Measurements from ENCODE around the gene ADK. TPM values are rescaled to one million over a fixed set of nuclear protein-coding genes. Genes with fewer than 3 reads are reported as not detected.
A peak's percentile ranks its signal among the peaks of the same experiment; 100 is the strongest.

ADK gene
- total RNA-seq, 1 donor from 2014 or later = 39.4 TPM

- no peak for DNase-seq (ENCODE audit: low read depth)
- H3K4me3 ChIP-seq (ENCODE audit: low read depth, low read length) = no peak overlapping the region
- TF ChIP-seq CTCF (conservative IDR thresholded peaks at IDR 0.05; ENCODE audit: low read depth, low read length) = no peak
These were observed 40.9 kb upstream of the ADK start for GRCh38 chr10:74110120-74110519.

GRCh38 chr10:74111799-74112198 lies 39.2 kb upstream of the ADK start:
- no peak for TF ChIP-seq CTCF (conservative IDR thresholded peaks at IDR 0.05; ENCODE audit: low read depth, low read length)
- no peak for DNase-seq (ENCODE audit: low read depth)
- H3K4me3 ChIP-seq (ENCODE audit: low read depth, low read length) = no peak overlapping the region

- TF ChIP-seq CTCF (conservative IDR thresholded peaks at IDR 0.05; ENCODE audit: low read depth, low read length) = no peak
- peak; percentile 22 for DNase-seq (ENCODE audit: low read depth)
- no peak overlapping the region for H3K4me3 ChIP-seq (ENCODE audit: low read depth, low read length)
These were observed 37.5 kb upstream of the ADK start for GRCh38 chr10:74113546-74113945.

- no peak for TF ChIP-seq CTCF (conservative IDR thresholded peaks at IDR 0.05; ENCODE audit: low read depth, low read length)
- no peak overlapping the region for H3K4me3 ChIP-seq (ENCODE audit: low read depth, low read length)
- no peak for DNase-seq (ENCODE audit: low read depth)
These were observed 37.0 kb upstream of the ADK start for GRCh38 chr10:74114041-74114448.

- no peak for DNase-seq (ENCODE audit: low read depth)
- no peak for TF ChIP-seq CTCF (conservative IDR thresholded peaks at IDR 0.05; ENCODE audit: low read depth, low read length)
These were observed 33.3 kb upstream of the ADK start for GRCh38 chr10:74117738-74118137.

GRCh38 chr10:74118804-74119203 lies 32.2 kb upstream of the ADK start:
- TF ChIP-seq CTCF (conservative IDR thresholded peaks at IDR 0.05; ENCODE audit: low read depth, low read length) = no peak
- H3K4me3 ChIP-seq (ENCODE audit: low read depth, low read length) = no peak overlapping the region
- no peak for DNase-seq (ENCODE audit: low read depth)

More at GRCh38 chr10:74117738-74118137, 33.3 kb upstream of the ADK start:
- no peak overlapping the region for H3K4me3 ChIP-seq (ENCODE audit: low read depth, low read length)

- DNase-seq (ENCODE audit: low read depth) = no peak
- no peak overlapping the region for H3K4me3 ChIP-seq (ENCODE audit: low read depth, low read length)
- TF ChIP-seq CTCF (conservative IDR thresholded peaks at IDR 0.05; ENCODE audit: low read depth, low read length) = no peak
These were observed 30.1 kb upstream of the ADK start for GRCh38 chr10:74120911-74121310.

Data from epithelial cell of proximal tubule (primary cell).